Measurements from ENCODE around the gene KYNU. TPM values are rescaled to one million over a fixed set of nuclear protein-coding genes. Genes with fewer than 3 reads are reported as not detected.
"Not testable (repeated sequence)": the region's sequence is repeated elsewhere in the genome, so short reads cannot be mapped to it uniquely, and the experiment has no call there.

KYNU gene
- polyA plus RNA-seq, 3 donors, result 0.30 to 7.8 (median 3.6) TPM

- WGBS, 3 donors, result 57 to 61% (median 57%) methylated on average over 1 of the region's 1 CpG
- no peak overlapping the region for H3K27ac ChIP-seq (ENCODE audit: low read depth, low read length)
These were observed 69.5 kb downstream of the KYNU start for GRCh38 chr2:142946941-142947340.

- 64 to 87% (median 79%) methylated on average over 2 of the region's 2 CpGs for WGBS, 3 donors
- H3K27ac ChIP-seq (ENCODE audit: low read depth, low read length), result not testable (repeated sequence)
These were observed 71.3 kb downstream of the KYNU start for GRCh38 chr2:142948723-142949122.

GRCh38 chr2:142950323-142950722, 72.9 kb downstream of the KYNU start:
- not testable (repeated sequence) for H3K27ac ChIP-seq (ENCODE audit: low read depth, low read length)
- 84 to 96% (median 93%) methylated on average over 2 of the region's 2 CpGs for WGBS, 3 donors

- H3K27ac ChIP-seq (ENCODE audit: low read depth, low read length), result no peak overlapping the region
These were observed 73.9 kb downstream of the KYNU start for GRCh38 chr2:142951190-142952007.

GRCh38 chr2:142952018-142952417, 74.6 kb downstream of the KYNU start:
- no peak overlapping the region for H3K27ac ChIP-seq (ENCODE audit: low read depth, low read length)
- WGBS, 3 donors, result 78 to 84% (median 80%) methylated on average over 3 of the region's 3 CpGs

GRCh38 chr2:142952793-142953494, 75.5 kb downstream of the KYNU start:
- H3K27ac ChIP-seq (ENCODE audit: low read depth, low read length), result no peak overlapping the region
- 47 to 72% (median 67%) methylated on average over 6 of the region's 6 CpGs for WGBS, 3 donors

- WGBS, 3 donors, result 48 to 73% (median 72%) methylated on average over 1 of the region's 1 CpG
- no peak overlapping the region for H3K27ac ChIP-seq (ENCODE audit: low read depth, low read length)
These were observed 77.0 kb downstream of the KYNU start for GRCh38 chr2:142954493-142954892.

GRCh38 chr2:142957144-142957543, 79.7 kb downstream of the KYNU start:
- H3K27ac ChIP-seq (ENCODE audit: low read depth, low read length), result no peak overlapping the region
- 53 to 74% (median 70%) methylated on average over 1 of the region's 1 CpG for WGBS, 3 donors

GRCh38 chr2:142961202-142961601, 83.7 kb downstream of the KYNU start:
- 86 to 92% (median 89%) methylated on average over 1 of the region's 1 CpG for WGBS, 3 donors
- no peak overlapping the region for H3K27ac ChIP-seq (ENCODE audit: low read depth, low read length)

- 71 to 81% (median 80%) methylated on average over 1 of the region's 1 CpG for WGBS, 3 donors
These were observed 88.0 kb downstream of the KYNU start for GRCh38 chr2:142965443-142965842.

GRCh38 chr2:142966284-142966683, 88.8 kb downstream of the KYNU start:
- H3K27ac ChIP-seq (ENCODE audit: low read depth, low read length), result no peak overlapping the region

More at GRCh38 chr2:142965443-142965842, 88.0 kb downstream of the KYNU start:
- no peak overlapping the region for H3K27ac ChIP-seq (ENCODE audit: low read depth, low read length)

GRCh38 chr2:142967060-142967459, 89.6 kb downstream of the KYNU start:
- 38 to 69% (median 43%) methylated on average over 1 of the region's 1 CpG for WGBS, 3 donors
- H3K27ac ChIP-seq (ENCODE audit: low read depth, low read length), result no peak overlapping the region

GRCh38 chr2:142973160-142973821, 95.8 kb downstream of the KYNU start:
- no peak overlapping the region for H3K27ac ChIP-seq (ENCODE audit: low read depth, low read length)
- WGBS, 3 donors, result 69 to 72% (median 69%) methylated on average over 4 of the region's 4 CpGs

GRCh38 chr2:142973822-142974207, 96.4 kb downstream of the KYNU start:
- no peak overlapping the region for H3K27ac ChIP-seq (ENCODE audit: low read depth, low read length)
- 36 to 42% (median 40%) methylated on average over 4 of the region's 4 CpGs for WGBS, 3 donors

GRCh38 chr2:142974288-142975024, 97.0 kb downstream of the KYNU start:
- no peak overlapping the region for H3K27ac ChIP-seq (ENCODE audit: low read depth, low read length)

GRCh38 chr2:142975239-142975638, 97.8 kb downstream of the KYNU start:
- no peak overlapping the region for H3K27ac ChIP-seq (ENCODE audit: low read depth, low read length)
- WGBS, 3 donors, result 77 to 92% (median 89%) methylated on average over 1 of the region's 1 CpG

More at GRCh38 chr2:142974288-142975024, 97.0 kb downstream of the KYNU start:
- 62 to 70% (median 62%) methylated on average over 3 of the region's 3 CpGs for WGBS, 3 donors

GRCh38 chr2:142980246-142981068, 103.0 kb downstream of the KYNU start:
- H3K27ac ChIP-seq (ENCODE audit: low read depth, low read length), result no peak overlapping the region

- 0 to 6% (median 5%) methylated on average over 1 of the region's 1 CpG for WGBS, 3 donors
- no peak overlapping the region for H3K27ac ChIP-seq (ENCODE audit: low read depth, low read length)
These were observed 103.6 kb downstream of the KYNU start for GRCh38 chr2:142981069-142981378.
